K562 (cell line): ENCODE data around the gene SLC1A4. TPM values are rescaled to one million over a fixed set of nuclear protein-coding genes. Genes with fewer than 3 reads are reported as not detected.

Experiments
- E2F6 ChIP-seq, 2 experiments: IDR thresholded peaks; 2 replicates each; pipeline ENCODE4 v1.6.1; 2011; ENCODE audit warnings: borderline replicate concordance in 1 of 2, control low read depth in 1 of 2, low read depth in 1 of 2, low read length in 1 of 2, mild to moderate bottlenecking in 1 of 2, mixed read lengths in 1 of 2, moderate library complexity in 1 of 2; ENCODE audit not compliant: insufficient read depth in 1 of 2, insufficient read length in 1 of 2, poor library complexity in 1 of 2, severe bottlenecking in 1 of 2; ENCODE audit errors: extremely low read depth in 1 of 2
- FOXP1 ChIP-seq: sonication (generic); formaldehyde crosslinking; IDR thresholded peaks from 2 replicates; pipeline ENCODE4 v1.8.0; 2022; ENCODE audit warnings: mild to moderate bottlenecking, missing genetic modification reagents
- GABPB1 ChIP-seq: sonication (generic); formaldehyde crosslinking; IDR thresholded peaks from 2 replicates; pipeline ENCODE4 v1.8.0; 2022; ENCODE audit warnings: mild to moderate bottlenecking, missing genetic modification reagents
- KLF13 ChIP-seq: fragments of 450-650 bp; IDR thresholded peaks from 2 replicates; pipeline ENCODE4 v1.6.1; 2016; ENCODE audit warnings: missing genetic modification characterization, low read depth, mild to moderate bottlenecking, missing compliant biosample characterization, moderate library complexity, borderline replicate concordance
- L3MBTL2 ChIP-seq: fragments of 450-650 bp; IDR thresholded peaks from 2 replicates; pipeline ENCODE4 v1.6.1; 2016; ENCODE audit warnings: mild to moderate bottlenecking, moderate library complexity
- NCOA2 ChIP-seq, 2 experiments: fragments of 450-650 bp; IDR thresholded peaks; 2 replicates each; pipeline ENCODE4 v1.6.1; 2018; ENCODE audit warnings: mild to moderate bottlenecking in 2 of 2, moderate library complexity in 1 of 2; ENCODE audit not compliant: partially characterized antibody in 2 of 2
- SAP30 ChIP-seq: fragments of 200-600 bp; sonication (generic); IDR thresholded peaks from 2 replicates; pipeline ENCODE4 v1.6.1; 2012; ENCODE audit warnings: borderline replicate concordance, low read depth, mild to moderate bottlenecking, moderate library complexity, low read length, control low read depth, inconsistent platforms; ENCODE audit not compliant: insufficient read depth, poor library complexity, severe bottlenecking
- SMARCA4 ChIP-seq: fragments of 450-650 bp; IDR thresholded peaks from 2 replicates; pipeline ENCODE4 v1.6.1; 2016
- SMARCE1 ChIP-seq: fragments of 450-650 bp; IDR thresholded peaks from 2 replicates; pipeline ENCODE4 v1.7.1; 2016; ENCODE audit warnings: mild to moderate bottlenecking
- SMC3 ChIP-seq: conservative IDR thresholded peaks from 2 replicates; pipeline ENCODE4 v1.6.1; 2011; ENCODE audit warnings: low read depth, low read length, improper control_type of control experiment; ENCODE audit not compliant: insufficient read depth
- TFAP4 ChIP-seq: sonication (generic); formaldehyde crosslinking; IDR thresholded peaks from 2 replicates; pipeline ENCODE4 v1.8.0; 2022; ENCODE audit warnings: missing genetic modification reagents, mild to moderate bottlenecking, moderate library complexity, borderline replicate concordance
- ZNF398 ChIP-seq: fragments of 250-450 bp; sonication (Bioruptor Pico); IDR thresholded peaks from 2 replicates; pipeline ENCODE4 v1.8.0; 2021; ENCODE audit warnings: moderate library complexity, mild to moderate bottlenecking, inconsistent platforms
- polyA plus RNA-seq, 8 experiments: library from polyadenylated mRNA; depleted of rRNA in 4 of 8; stranded (reverse) in 5 of 8; unstranded in 3 of 8; fragments of >200 nt; fragmentation: Nextera tagmentation in 2 of 8; fragmentation: Illumina TruSeq in 1 of 8; extraction: Ambion mirVana in 2 of 8; extraction: Trizol in 1 of 8; gene quantifications; 2 replicates each; pipeline versions ENCODE4 v1.2.1 to v1.2.3, GENCODE V29; 2011 to 2014; ENCODE audit warnings: inconsistent platforms in 1 of 8, missing spikeins in 1 of 8
- total RNA-seq, 7 experiments: library from RNA; depleted of rRNA in 6 of 7; stranded (reverse); fragments of >200 nt in 6 of 7; fragmentation: Illumina TruSeq in 2 of 7; extraction: Trizol in 2 of 7; gene quantifications; 2 replicates each; pipeline versions ENCODE4 v1.2.1 to v1.2.3, GENCODE V29; 2011 to 2021; ENCODE audit warnings: low replicate concordance in 1 of 7
- TF ChIP-seq, protein P1 (sequence below): sonication (generic); formaldehyde crosslinking; IDR thresholded peaks from 2 replicates; pipeline ENCODE4 v1.9.0; 2022; ENCODE audit warnings: mild to moderate bottlenecking, missing genetic modification reagents
- TF ChIP-seq, protein P2 (sequence below): sonication (generic); formaldehyde crosslinking; IDR thresholded peaks from 2 replicates; pipeline ENCODE4 v1.8.0; 2023; ENCODE audit warnings: mild to moderate bottlenecking, missing genetic modification reagents

Gene SLC1A4
- total and polyA plus RNA-seq, 9 of the 15 experiments (the other 6 are each of a cell fraction or from before 2014, with no cell fraction given), result 4.4 to 24.0 (median 10.9) TPM

- TF ChIP-seq E2F6 (IDR thresholded peaks at IDR 0.05; ENCODE audit: borderline replicate concordance in 1 of 2, extremely low read depth in 1 of 2, insufficient read depth in 1 of 2, insufficient read length in 1 of 2, low read depth in 1 of 2, low read length in 1 of 2, poor library complexity in 1 of 2, severe bottlenecking in 1 of 2) (peak in 1 of 2 experiments; percentile 54), NCOA2 (IDR thresholded peaks at IDR 0.05; ENCODE audit: partially characterized antibody in 2 of 2) (no peak), FOXP1 (0 out of 2 replicates have a peak, but pooled peaks have one; percentile 26), ZNF398 (no peak), L3MBTL2 (peak; percentile 87), SMARCE1 (0 out of 2 replicates have a peak, but pooled peaks have one; percentile 13), KLF13 (tag) (no peak), SMARCA4 (peak; percentile 28; the same call in 1 of the 2 replicates), GABPB1 (no peak), SAP30 (peak; percentile 53), TFAP4 (CRISPR knock-in tag) (peak; percentile 90), SMC3 (no peak)
- TF ChIP-seq, protein P1, sequence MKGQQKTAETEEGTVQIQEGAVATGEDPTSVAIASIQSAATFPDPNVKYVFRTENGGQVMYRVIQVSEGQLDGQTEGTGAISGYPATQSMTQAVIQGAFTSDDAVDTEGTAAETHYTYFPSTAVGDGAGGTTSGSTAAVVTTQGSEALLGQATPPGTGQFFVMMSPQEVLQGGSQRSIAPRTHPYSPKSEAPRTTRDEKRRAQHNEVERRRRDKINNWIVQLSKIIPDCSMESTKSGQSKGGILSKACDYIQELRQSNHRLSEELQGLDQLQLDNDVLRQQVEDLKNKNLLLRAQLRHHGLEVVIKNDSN, result peak; percentile 37; the same call in 1 of the 2 replicates
- TF ChIP-seq, protein P2, sequence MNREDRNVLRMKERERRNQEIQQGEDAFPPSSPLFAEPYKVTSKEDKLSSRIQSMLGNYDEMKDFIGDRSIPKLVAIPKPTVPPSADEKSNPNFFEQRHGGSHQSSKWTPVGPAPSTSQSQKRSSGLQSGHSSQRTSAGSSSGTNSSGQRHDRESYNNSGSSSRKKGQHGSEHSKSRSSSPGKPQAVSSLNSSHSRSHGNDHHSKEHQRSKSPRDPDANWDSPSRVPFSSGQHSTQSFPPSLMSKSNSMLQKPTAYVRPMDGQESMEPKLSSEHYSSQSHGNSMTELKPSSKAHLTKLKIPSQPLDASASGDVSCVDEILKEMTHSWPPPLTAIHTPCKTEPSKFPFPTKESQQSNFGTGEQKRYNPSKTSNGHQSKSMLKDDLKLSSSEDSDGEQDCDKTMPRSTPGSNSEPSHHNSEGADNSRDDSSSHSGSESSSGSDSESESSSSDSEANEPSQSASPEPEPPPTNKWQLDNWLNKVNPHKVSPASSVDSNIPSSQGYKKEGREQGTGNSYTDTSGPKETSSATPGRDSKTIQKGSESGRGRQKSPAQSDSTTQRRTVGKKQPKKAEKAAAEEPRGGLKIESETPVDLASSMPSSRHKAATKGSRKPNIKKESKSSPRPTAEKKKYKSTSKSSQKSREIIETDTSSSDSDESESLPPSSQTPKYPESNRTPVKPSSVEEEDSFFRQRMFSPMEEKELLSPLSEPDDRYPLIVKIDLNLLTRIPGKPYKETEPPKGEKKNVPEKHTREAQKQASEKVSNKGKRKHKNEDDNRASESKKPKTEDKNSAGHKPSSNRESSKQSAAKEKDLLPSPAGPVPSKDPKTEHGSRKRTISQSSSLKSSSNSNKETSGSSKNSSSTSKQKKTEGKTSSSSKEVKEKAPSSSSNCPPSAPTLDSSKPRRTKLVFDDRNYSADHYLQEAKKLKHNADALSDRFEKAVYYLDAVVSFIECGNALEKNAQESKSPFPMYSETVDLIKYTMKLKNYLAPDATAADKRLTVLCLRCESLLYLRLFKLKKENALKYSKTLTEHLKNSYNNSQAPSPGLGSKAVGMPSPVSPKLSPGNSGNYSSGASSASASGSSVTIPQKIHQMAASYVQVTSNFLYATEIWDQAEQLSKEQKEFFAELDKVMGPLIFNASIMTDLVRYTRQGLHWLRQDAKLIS, result peak; percentile 72
Measured at GRCh38 chr2:64989982-64990614, 899 bp downstream of the SLC1A4 start (continued).
